Measurements from ENCODE around the gene SPAG16.

GRCh38 chr2:213234641-213235040, 49.6 kb upstream of the SPAG16 start:
- TF ChIP-seq, protein P1, sequence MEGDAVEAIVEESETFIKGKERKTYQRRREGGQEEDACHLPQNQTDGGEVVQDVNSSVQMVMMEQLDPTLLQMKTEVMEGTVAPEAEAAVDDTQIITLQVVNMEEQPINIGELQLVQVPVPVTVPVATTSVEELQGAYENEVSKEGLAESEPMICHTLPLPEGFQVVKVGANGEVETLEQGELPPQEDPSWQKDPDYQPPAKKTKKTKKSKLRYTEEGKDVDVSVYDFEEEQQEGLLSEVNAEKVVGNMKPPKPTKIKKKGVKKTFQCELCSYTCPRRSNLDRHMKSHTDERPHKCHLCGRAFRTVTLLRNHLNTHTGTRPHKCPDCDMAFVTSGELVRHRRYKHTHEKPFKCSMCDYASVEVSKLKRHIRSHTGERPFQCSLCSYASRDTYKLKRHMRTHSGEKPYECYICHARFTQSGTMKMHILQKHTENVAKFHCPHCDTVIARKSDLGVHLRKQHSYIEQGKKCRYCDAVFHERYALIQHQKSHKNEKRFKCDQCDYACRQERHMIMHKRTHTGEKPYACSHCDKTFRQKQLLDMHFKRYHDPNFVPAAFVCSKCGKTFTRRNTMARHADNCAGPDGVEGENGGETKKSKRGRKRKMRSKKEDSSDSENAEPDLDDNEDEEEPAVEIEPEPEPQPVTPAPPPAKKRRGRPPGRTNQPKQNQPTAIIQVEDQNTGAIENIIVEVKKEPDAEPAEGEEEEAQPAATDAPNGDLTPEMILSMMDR (IDR thresholded peaks at IDR 0.05), result no peak
- TF ChIP-seq POLR2A (IDR thresholded peaks at IDR 0.05), result no peak

All from body of pancreas (tissue), 4 donors.